OCI-LY1 (cell line): ENCODE data around the gene HYAL3.
A peak's percentile ranks its signal among the peaks of the same experiment; 100 is the strongest.

Source experiments
- H2AFZ ChIP-seq: fragments of 200-600 bp; sonication (generic), shearing (Covaris generic); 2 replicates; pipeline ENCODE4 v1.6.0; 2014; ENCODE audit warnings: antibody characterized with exemption, mild to moderate bottlenecking, low read length
- H3F3A ChIP-seq: fragments of 200-600 bp; sonication (generic), shearing (Covaris generic); 2 replicates; pipeline ENCODE4 v1.6.0; 2014; ENCODE audit warnings: mild to moderate bottlenecking, antibody characterized with exemption, low read length, moderate library complexity; ENCODE audit not compliant: insufficient read depth
- H3K27ac ChIP-seq: fragments of 200-600 bp; sonication (generic); 2 replicates; pipeline ENCODE4 v1.5.1; 2014; ENCODE audit warnings: low read length, mixed run types, mild to moderate bottlenecking, low read depth; ENCODE audit not compliant: poor library complexity, severe bottlenecking
- H3K27me3 ChIP-seq: fragments of 200-600 bp; sonication (generic); 2 replicates; pipeline ENCODE4 v1.6.0; 2014; ENCODE audit warnings: antibody characterized with exemption, mild to moderate bottlenecking, low read length, moderate library complexity; ENCODE audit not compliant: insufficient read depth
- H3K36me3 ChIP-seq: fragments of 200-600 bp; sonication (generic); 2 replicates; pipeline ENCODE4 v1.6.1; 2014; ENCODE audit warnings: mild to moderate bottlenecking, antibody characterized with exemption, low read length, moderate library complexity, mixed read lengths; ENCODE audit not compliant: insufficient read depth
- H3K4me1 ChIP-seq: fragments of 200-600 bp; sonication (generic); 2 replicates; pipeline ENCODE4 v1.5.1; 2014; ENCODE audit warnings: mild to moderate bottlenecking, low read length, moderate library complexity; ENCODE audit not compliant: insufficient read depth, severe bottlenecking
- H3K4me2 ChIP-seq: fragments of 200-600 bp; sonication (generic), shearing (Covaris generic); 2 replicates; pipeline ENCODE4 v1.6.1; 2014; ENCODE audit warnings: low read length
- H3K4me3 ChIP-seq: fragments of 200-600 bp; sonication (generic); 2 replicates; pipeline ENCODE4 v1.5.1; 2014; ENCODE audit warnings: low read length, low read depth, mild to moderate bottlenecking, mixed read lengths; ENCODE audit not compliant: poor library complexity, severe bottlenecking
- H3K79me2 ChIP-seq: fragments of 200-600 bp; shearing (Covaris generic); 2 replicates; pipeline ENCODE4 v1.6.1; 2016; ENCODE audit warnings: mixed run types, low read length, mixed read lengths; ENCODE audit not compliant: insufficient read depth
- H3K9ac ChIP-seq: fragments of 200-600 bp; sonication (generic), shearing (Covaris generic); 2 replicates; pipeline ENCODE4 v1.6.1; 2014; ENCODE audit warnings: mild to moderate bottlenecking, low read length, mixed read lengths
- H3K9me2 ChIP-seq: fragments of 200-600 bp; sonication (generic), shearing (Covaris generic); 2 replicates; pipeline ENCODE4 v1.6.1; 2014; ENCODE audit warnings: low read depth, mild to moderate bottlenecking, low read length, mixed read lengths
- H3K9me3 ChIP-seq: fragments of 200-600 bp; shearing (Covaris generic); 2 replicates; pipeline ENCODE4 v1.6.1; 2014; ENCODE audit warnings: low read length, mixed read lengths
- H4K20me1 ChIP-seq: fragments of 200-600 bp; sonication (generic), shearing (Covaris generic); 2 replicates; pipeline ENCODE4 v1.6.0; 2016; ENCODE audit warnings: mild to moderate bottlenecking, low read length; ENCODE audit not compliant: insufficient read depth
- EZH2 ChIP-seq: fragments of 200-600 bp; sonication (generic), shearing (Covaris generic); IDR thresholded peaks from 2 replicates; pipeline ENCODE4 v1.8.0; 2017; ENCODE audit warnings: borderline replicate concordance, mixed run types, mild to moderate bottlenecking, antibody characterized with exemption, low read length, moderate library complexity, mixed read lengths
- TF ChIP-seq, protein P1 (sequence below): fragments of 200-600 bp; sonication (generic), shearing (Covaris generic); IDR thresholded peaks from 2 replicates; pipeline ENCODE4 v1.5.1; 2017; ENCODE audit warnings: mild to moderate bottlenecking, antibody characterized with exemption, low read length, moderate library complexity, mixed read lengths

HYAL3 gene

DNA sequence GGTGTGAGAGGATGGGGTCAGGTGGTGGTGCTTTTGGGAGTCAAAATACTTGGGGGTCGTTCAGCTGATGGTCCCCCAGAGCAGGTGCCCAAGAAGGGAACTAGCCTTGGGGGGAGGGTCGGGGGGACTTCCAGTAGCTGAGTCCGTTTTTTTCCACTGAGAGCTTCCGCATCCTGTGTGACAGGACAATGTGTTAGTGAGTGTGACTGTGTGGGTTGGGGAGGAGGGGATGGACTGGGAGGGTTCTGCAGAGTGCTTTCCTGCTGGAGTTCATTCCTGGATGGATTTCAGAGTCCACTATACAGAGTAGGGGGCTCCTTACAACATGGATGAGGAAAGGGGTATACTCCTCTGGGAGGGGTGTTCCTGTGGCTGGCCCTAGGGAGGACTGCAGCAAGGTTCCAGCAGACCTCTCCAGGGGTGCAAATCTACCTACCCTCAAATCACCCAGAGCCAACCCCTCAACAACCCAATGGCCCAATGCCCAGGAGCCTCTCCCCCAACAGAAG is 23.9 kb upstream of the HYAL3 start:
- Histone ChIP-seq H3K4me1 (peaks cover 43% of the 10 kb centered on the region), H3F3A (no peaks in the 10 kb centered on the region), H3K9ac (no peak overlapping the region; the same call in 1 of the 2 replicates), H3K79me2 (peaks cover 7% of the 10 kb centered on the region; the same call in 1 of the 2 replicates), H3K27me3 (no peaks in the 10 kb centered on the region), H2AFZ (no peak overlapping the region), H3K36me3 (peaks cover 10% of the 10 kb centered on the region; the same call in 1 of the 2 replicates), H3K4me3 (no peak overlapping the region), H3K9me2 (no peaks in the 10 kb centered on the region), H4K20me1 (no peaks in the 10 kb centered on the region), H3K27ac (peak overlapping the region; percentile 11), H3K4me2 (no peak overlapping the region), H3K9me3 (no peaks in the 10 kb centered on the region)
- TF ChIP-seq, protein P1, sequence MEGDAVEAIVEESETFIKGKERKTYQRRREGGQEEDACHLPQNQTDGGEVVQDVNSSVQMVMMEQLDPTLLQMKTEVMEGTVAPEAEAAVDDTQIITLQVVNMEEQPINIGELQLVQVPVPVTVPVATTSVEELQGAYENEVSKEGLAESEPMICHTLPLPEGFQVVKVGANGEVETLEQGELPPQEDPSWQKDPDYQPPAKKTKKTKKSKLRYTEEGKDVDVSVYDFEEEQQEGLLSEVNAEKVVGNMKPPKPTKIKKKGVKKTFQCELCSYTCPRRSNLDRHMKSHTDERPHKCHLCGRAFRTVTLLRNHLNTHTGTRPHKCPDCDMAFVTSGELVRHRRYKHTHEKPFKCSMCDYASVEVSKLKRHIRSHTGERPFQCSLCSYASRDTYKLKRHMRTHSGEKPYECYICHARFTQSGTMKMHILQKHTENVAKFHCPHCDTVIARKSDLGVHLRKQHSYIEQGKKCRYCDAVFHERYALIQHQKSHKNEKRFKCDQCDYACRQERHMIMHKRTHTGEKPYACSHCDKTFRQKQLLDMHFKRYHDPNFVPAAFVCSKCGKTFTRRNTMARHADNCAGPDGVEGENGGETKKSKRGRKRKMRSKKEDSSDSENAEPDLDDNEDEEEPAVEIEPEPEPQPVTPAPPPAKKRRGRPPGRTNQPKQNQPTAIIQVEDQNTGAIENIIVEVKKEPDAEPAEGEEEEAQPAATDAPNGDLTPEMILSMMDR = no peak
- no peak for TF ChIP-seq EZH2

DNA sequence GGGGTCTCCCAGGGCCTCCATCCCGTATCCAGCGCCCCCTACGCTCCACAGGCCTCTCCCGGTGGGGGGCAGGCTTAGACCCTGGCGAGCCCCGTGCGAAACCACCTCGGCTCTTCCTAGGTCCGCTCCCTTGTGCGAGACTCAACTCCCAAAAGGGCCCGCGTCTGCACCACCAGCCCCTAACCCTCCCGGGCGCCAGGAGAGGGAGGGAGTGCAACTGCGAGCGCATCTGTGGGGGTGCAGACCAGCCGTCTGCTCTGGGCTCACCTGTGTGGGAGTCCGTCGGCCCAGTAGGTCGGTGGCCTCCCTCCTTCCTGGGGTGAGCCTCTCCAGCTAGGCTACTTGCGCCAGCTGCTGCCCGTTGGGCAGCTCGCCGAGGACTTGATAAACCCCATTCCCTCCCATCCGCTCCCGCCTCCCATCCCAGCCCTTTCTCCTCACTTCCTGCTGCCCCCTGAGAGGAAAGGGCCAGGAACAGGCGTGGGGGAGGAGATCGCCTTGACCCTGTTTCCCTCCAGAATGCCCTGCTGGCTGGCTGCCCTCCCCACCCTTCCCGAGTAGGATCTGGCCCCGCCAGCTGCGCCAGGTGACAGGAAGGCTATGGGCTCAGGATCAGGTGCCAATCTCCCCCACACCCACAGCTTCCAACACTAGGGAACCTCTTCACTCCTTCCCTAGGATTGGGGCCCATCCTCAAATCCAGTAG is 23.3 kb upstream of the HYAL3 start, which contains the start of gene HYAL2:
TSS of gene HYAL2 (minus strand) at position 360 of the 706 bp plus-strand sequence. CDS start 2,256 bp downstream, outside the sequence.
- Histone ChIP-seq H3F3A (no peaks in the 10 kb centered on the region), H3K4me1 (peaks cover 48% of the 10 kb centered on the region), H3K27ac (peak within 1 kb of the TSS; percentile 64), H3K9me2 (no peaks in the 10 kb centered on the region), H3K9ac (peak within 1 kb of the TSS; percentile 76), H4K20me1 (no peaks in the 10 kb centered on the region), H3K36me3 (peaks cover 10% of the 10 kb centered on the region; the same call in 1 of the 2 replicates), H3K9me3 (no peaks in the 10 kb centered on the region), H3K4me3 (peak within 1 kb of the TSS; percentile 84), H3K4me2 (peak within 1 kb of the TSS; percentile 90), H3K27me3 (no peaks in the 10 kb centered on the region), H3K79me2 (peaks cover 5% of the 10 kb centered on the region; the same call in 1 of the 2 replicates), H2AFZ (no peak within 1 kb of the TSS)
- TF ChIP-seq EZH2 = no peak

DNA sequence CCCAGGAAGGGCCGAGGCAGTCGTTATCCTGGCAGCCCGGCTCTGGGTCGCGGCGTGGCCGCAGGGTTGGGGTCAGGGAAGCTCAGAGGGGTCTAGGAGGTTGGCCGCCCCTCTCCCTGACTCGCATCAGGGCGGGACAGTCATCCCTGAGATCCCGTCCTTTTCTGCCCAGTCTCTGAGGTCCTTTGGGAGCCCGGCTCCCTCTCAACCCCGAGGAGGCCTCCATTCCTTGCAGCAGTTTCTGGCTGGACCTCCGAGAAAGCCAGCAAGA is 22.8 kb upstream of the HYAL3 start:
- Histone ChIP-seq H3K9me3 (no peaks in the 10 kb centered on the region), H3K4me1 (peaks cover 48% of the 10 kb centered on the region), H3F3A (no peaks in the 10 kb centered on the region), H3K9me2 (no peaks in the 10 kb centered on the region), H3K9ac (peak overlapping the region; percentile 48; the same call in 1 of the 2 replicates), H3K4me2 (peak overlapping the region; percentile 90), H3K4me3 (peak overlapping the region; percentile 84), H3K27me3 (no peaks in the 10 kb centered on the region), H3K79me2 (no peaks in the 10 kb centered on the region), H3K27ac (peak overlapping the region; percentile 3), H2AFZ (no peak overlapping the region), H4K20me1 (no peaks in the 10 kb centered on the region), H3K36me3 (peaks cover 10% of the 10 kb centered on the region; the same call in 1 of the 2 replicates)
- TF ChIP-seq, protein P1 = no peak
- no peak for TF ChIP-seq EZH2
